Activated CD4-positive, alpha-beta memory T cell treated with anti-CD3 and anti-CD28 coated beads for 36 hours (primary cell): ENCODE data around the gene IL9. TPM values are rescaled to one million over a fixed set of nuclear protein-coding genes. Genes with fewer than 3 reads are reported as not detected.

Experiments used
- CTCF ChIA-PET: fragments of 350-600 bp; sonication (Branson Sonifier 250); formaldehyde crosslinking; loops from one replicate; lab custom pipeline; 2021; ENCODE audit warnings: antibody characterized with exemption, inconsistent platforms; lab: Charles Lee
- POLR2A ChIA-PET: fragments of 350-600 bp; sonication (Branson Sonifier 250); formaldehyde crosslinking; loops from one replicate; lab custom pipeline; 2021; ENCODE audit warnings: antibody characterized with exemption; lab: Charles Lee
- DNase-seq: peaks from one replicate; pipeline ENCODE4 v3.0.0-alpha.2; 2020
- H3K27ac Mint-ChIP-seq: one replicate; pipeline ENCODE4 v1.8.0; 2021; ENCODE audit warnings: mixed read lengths
- H3K27me3 Mint-ChIP-seq: one replicate; pipeline ENCODE4 v1.8.0; 2021; ENCODE audit warnings: mixed read lengths
- H3K36me3 Mint-ChIP-seq: one replicate; pipeline ENCODE4 v1.8.0; 2021; ENCODE audit warnings: mixed read lengths
- H3K4me1 Mint-ChIP-seq: one replicate; pipeline ENCODE4 v1.8.0; 2021; ENCODE audit warnings: low read depth, mixed read lengths
- H3K4me3 Mint-ChIP-seq: one replicate; pipeline ENCODE4 v1.8.0; 2021; ENCODE audit warnings: mild to moderate bottlenecking, mixed read lengths
- H3K9me3 Mint-ChIP-seq: one replicate; pipeline ENCODE4 v1.8.0; 2021; ENCODE audit warnings: mixed read lengths
- intact Hi-C: fragments of 100-400 bp; cut with micrococcal nuclease; formaldehyde crosslinking; loops from one replicate; pipeline ENCODE4 v1.15.1; 2023
- total RNA-seq, 2 experiments: library from RNA; stranded (reverse); gene quantifications; one replicate each; pipeline ENCODE4 v1.2.3, GENCODE V29; 2021

The IL9 gene
- total RNA-seq, 2 experiments from 2014 or later = 123 to 136 TPM

DNA sequence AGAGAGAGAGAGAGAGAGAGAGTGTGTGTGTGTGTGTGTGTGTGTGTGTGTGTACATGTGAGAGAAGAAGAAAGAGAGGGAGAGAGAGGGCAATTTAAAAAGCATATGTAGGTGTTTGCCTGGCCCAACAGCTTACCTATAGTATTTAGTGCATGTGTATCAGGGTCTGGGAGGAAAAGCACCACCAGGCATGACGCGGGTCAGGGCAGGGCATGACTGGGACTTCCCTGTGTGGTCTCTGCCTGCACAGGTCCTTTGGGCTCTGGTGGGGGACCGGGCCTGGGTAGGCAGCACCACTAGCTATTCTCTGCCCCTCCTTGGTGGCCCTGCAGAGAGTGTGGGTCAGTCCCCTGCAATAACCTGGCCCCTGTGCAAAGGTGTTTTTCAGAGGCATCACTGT, 16.1 kb downstream of the IL9 start:
- Mint-ChIP-seq H3K27ac (no peak overlapping the region), H3K27me3 (peaks cover 28% of the 10 kb centered on the region), H3K36me3 (no peaks in the 10 kb centered on the region), H3K9me3 (no peaks in the 10 kb centered on the region), H3K4me1 (no peaks in the 10 kb centered on the region), H3K4me3 (no peak overlapping the region)
- intact Hi-C loops = no loop called here
- ChIA-PET CTCF (no interaction called here), POLR2A (no interaction called here)
- no peak for DNase-seq

DNA sequence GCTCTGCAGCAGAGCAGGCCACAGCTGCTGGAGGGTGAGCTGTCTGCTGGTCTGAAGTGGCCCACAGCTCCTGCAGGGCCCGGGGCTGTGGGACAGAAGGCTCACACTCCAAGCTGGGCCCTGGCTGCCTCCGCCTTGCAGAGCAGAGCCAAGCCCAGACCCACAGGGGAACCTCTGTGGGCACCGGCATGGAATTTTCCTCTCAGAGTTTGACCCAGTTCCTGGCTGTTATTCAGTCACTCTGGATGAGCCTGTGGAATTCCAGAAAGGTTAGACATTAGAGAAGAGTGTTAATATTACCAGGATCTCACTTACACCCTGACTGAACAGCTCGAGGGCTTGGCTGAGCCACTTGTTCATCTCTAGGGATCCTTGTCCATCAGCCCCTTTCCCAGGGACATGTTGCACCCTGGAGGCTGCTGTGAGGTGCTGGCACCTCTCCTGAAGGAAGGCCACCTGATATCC, 17.5 kb downstream of the IL9 start:
- H3K4me1 Mint-ChIP-seq = no peaks in the 10 kb centered on the region
- H3K27me3 Mint-ChIP-seq = peaks cover 23% of the 10 kb centered on the region
- POLR2A ChIA-PET = no interaction called here
- no peaks in the 10 kb centered on the region for H3K36me3 Mint-ChIP-seq
- H3K4me3 Mint-ChIP-seq = no peak overlapping the region
- intact Hi-C loops = no loop called here
- H3K9me3 Mint-ChIP-seq = no peaks in the 10 kb centered on the region
- CTCF ChIA-PET = no interaction called here
- no peak overlapping the region for H3K27ac Mint-ChIP-seq
- DNase-seq = no peak

DNA sequence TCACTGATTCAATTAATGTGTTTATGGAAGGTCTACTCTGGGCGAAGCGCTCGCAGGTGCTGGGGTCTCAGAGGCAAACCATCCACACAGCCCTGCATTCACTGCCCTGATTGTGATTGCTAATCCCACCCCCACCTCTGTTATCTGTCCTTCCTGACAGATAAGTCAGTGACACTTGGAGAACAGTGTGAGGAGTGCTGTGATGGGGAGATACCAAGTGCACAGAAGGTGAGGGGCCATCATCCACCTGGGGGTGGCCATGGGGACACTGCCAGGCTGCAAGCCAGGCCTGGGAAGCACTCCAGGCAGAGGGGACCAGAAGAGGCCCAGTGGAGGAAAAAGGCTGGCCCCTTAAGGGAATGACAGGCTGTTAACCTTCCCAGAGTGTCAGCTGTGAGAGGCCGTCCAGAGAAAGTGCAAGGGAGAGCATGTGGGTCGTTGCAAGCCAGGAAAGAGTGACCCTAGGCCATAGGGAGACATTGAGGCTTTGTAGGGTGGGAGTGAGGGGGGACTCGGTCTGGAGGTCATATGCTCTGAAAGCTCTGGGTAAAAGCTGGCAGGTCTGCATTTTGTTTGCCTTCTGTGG, 18.0 kb downstream of the IL9 start:
- no peak for DNase-seq
- CTCF ChIA-PET = no interaction called here
- POLR2A ChIA-PET = no interaction called here
- Mint-ChIP-seq H3K4me1 (no peaks in the 10 kb centered on the region), H3K36me3 (no peaks in the 10 kb centered on the region), H3K9me3 (no peaks in the 10 kb centered on the region), H3K27ac (no peak overlapping the region), H3K4me3 (no peak overlapping the region), H3K27me3 (peaks cover 22% of the 10 kb centered on the region)
- intact Hi-C loops = no loop called here

DNA sequence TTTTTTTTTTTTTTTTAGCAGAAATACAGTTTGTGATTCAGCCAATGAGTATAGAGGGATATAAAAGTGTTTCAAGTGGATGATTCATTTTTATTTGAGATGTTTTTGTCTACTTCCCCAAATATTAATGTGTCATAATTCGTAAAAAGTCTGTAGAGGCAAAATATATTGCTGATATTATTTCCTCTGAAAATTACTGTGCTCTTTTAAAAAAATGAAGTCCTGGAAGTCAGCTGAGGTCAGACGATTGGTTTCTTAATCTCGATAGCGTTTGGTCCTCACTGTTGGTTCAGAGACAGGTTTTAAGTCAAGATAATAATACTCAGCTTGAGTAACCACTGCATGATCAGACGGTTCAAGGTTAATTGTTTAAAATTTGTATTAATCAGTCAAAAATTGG, 19.5 kb downstream of the IL9 start:
- DNase-seq = no peak
- no peak overlapping the region for H3K27ac Mint-ChIP-seq
- H3K9me3 Mint-ChIP-seq = no peaks in the 10 kb centered on the region
- ChIA-PET CTCF (no interaction called here), POLR2A (no interaction called here)
- peaks cover 19% of the 10 kb centered on the region for H3K27me3 Mint-ChIP-seq
- intact Hi-C loops = no loop called here
- H3K4me1 Mint-ChIP-seq = no peaks in the 10 kb centered on the region
- no peaks in the 10 kb centered on the region for H3K36me3 Mint-ChIP-seq
- no peak overlapping the region for H3K4me3 Mint-ChIP-seq

DNA sequence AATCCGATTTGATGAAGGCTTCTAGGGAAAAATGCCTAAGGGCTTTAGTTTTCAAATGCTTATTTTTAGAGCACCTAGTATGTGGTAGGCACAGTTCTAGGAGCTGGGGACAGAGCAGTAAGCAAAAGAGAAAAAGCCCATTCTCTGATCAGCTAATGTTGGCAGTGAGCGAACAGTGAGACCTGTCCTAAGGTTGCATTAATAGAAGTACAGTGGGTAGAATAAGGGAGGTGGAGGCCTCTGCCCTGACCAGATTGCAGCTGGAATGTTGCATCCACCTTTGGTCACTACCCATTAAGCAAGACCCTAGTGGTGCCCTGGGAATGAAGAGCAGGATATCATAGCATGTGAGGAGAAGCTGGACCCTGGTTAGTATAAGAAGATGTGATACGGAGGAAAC, 20.1 kb downstream of the IL9 start:
- CTCF ChIA-PET = no interaction called here
- DNase-seq = no peak
- POLR2A ChIA-PET = no interaction called here
- intact Hi-C loops = no loop called here
- H3K27me3 Mint-ChIP-seq = peaks cover 19% of the 10 kb centered on the region
- no peak overlapping the region for H3K4me3 Mint-ChIP-seq
- no peak overlapping the region for H3K27ac Mint-ChIP-seq
- no peaks in the 10 kb centered on the region for H3K9me3 Mint-ChIP-seq
- no peaks in the 10 kb centered on the region for H3K4me1 Mint-ChIP-seq
- H3K36me3 Mint-ChIP-seq = no peaks in the 10 kb centered on the region

GRCh38 chr5:135874461-135874860, 21.2 kb downstream of the IL9 start:
- no peak overlapping the region for H3K27ac Mint-ChIP-seq
- DNase-seq = no peak
- POLR2A ChIA-PET = no interaction called here

DNA sequence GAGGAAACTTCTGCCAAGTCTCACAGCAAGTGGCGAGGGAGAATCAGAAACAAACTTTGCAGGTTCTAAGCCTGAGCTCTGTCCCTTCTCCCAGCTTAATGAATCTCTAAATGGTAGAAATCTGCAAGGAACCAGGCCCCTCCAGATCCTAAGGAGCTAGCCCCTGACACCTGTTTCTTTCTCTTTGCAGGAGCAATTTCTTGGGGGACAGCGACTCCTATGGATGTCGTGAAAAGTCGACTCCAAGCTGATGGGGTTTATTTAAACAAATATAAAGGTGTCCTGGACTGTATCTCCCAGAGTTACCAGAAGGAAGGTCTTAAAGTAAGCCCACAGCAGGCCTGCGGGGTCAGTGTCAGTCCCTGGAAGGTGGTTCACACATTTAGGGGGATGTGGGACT, 21.8 kb downstream of the IL9 start:
- POLR2A ChIA-PET = no interaction called here
- Mint-ChIP-seq H3K27ac (no peak overlapping the region), H3K4me3 (no peak overlapping the region), H3K4me1 (no peaks in the 10 kb centered on the region), H3K36me3 (no peaks in the 10 kb centered on the region), H3K9me3 (no peaks in the 10 kb centered on the region), H3K27me3 (peaks cover 14% of the 10 kb centered on the region)
- no peak for DNase-seq
- intact Hi-C loops = no loop called here
- CTCF ChIA-PET = no interaction called here

More at GRCh38 chr5:135874461-135874860, 21.2 kb downstream of the IL9 start:
- Mint-ChIP-seq H3K36me3 (no peaks in the 10 kb centered on the region), H3K27me3 (peaks cover 17% of the 10 kb centered on the region), H3K9me3 (no peaks in the 10 kb centered on the region), H3K4me3 (no peak overlapping the region), H3K4me1 (no peaks in the 10 kb centered on the region)
- CTCF ChIA-PET = no interaction called here
- intact Hi-C loops = no loop called here

GRCh38 chr5:135871268-135871915, 24.2 kb downstream of the IL9 start:
- CTCF ChIA-PET = no interaction called here
- intact Hi-C loops = no loop called here
- no peaks in the 10 kb centered on the region for H3K36me3 Mint-ChIP-seq
- no peak for DNase-seq
- H3K27ac Mint-ChIP-seq = no peak overlapping the region
- no peaks in the 10 kb centered on the region for H3K9me3 Mint-ChIP-seq
- no peak overlapping the region for H3K4me3 Mint-ChIP-seq
- POLR2A ChIA-PET = no interaction called here
- peaks cover 13% of the 10 kb centered on the region for H3K27me3 Mint-ChIP-seq
- no peaks in the 10 kb centered on the region for H3K4me1 Mint-ChIP-seq

GRCh38 chr5:135869935-135870334, 25.7 kb downstream of the IL9 start:
- Mint-ChIP-seq H3K9me3 (no peaks in the 10 kb centered on the region), H3K4me3 (no peak overlapping the region), H3K36me3 (no peaks in the 10 kb centered on the region), H3K27me3 (peaks cover 9% of the 10 kb centered on the region), H3K27ac (no peak overlapping the region), H3K4me1 (no peaks in the 10 kb centered on the region)
- DNase-seq = no peak
- CTCF ChIA-PET = no interaction called here
- POLR2A ChIA-PET = no interaction called here
- intact Hi-C loops = no loop called here

DNA sequence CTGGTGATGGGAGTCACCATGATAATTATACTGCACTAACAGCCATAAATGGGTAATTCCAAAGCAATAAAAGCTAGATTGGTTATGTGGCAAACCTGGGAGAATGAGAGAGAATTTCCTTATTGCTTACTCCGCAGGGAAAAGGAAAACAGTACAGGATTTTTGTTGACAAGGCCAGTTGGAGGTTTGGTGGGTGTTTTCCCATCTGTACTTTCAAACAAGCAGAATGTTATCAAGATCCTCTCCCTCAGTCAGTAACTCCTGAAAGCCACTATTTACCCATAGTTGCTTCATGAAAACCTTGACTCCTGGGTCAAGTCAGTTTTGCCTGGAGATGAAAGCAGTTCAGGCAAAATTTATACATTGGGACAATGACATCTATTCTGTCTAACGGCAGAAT, 26.4 kb downstream of the IL9 start:
- Mint-ChIP-seq H3K36me3 (no peaks in the 10 kb centered on the region), H3K27me3 (peaks cover 4% of the 10 kb centered on the region), H3K9me3 (no peaks in the 10 kb centered on the region), H3K4me3 (no peak overlapping the region), H3K27ac (no peak overlapping the region), H3K4me1 (no peaks in the 10 kb centered on the region)
- POLR2A ChIA-PET = no interaction called here
- intact Hi-C loops = no loop called here
- no peak for DNase-seq
- CTCF ChIA-PET = no interaction called here

DNA sequence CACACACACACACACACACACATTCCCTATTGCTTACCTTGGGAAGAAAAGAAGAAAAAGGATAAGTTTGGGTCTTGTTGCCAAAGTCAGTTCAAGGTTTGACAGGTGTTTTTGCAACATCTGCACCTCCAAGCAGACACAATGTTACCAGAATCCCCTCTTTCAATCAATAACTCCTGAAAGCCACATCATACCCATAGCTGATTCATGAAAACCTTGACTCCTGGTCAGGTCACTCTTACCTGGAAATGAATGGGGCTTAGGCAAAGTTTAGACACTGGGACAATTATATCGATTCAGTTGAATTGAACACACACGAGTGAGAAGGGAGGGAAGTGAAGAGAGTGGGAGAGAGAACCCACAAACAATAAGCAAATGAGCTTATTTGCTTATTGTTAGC, 27.0 kb downstream of the IL9 start:
- ChIA-PET CTCF (interaction anchor here (0.6 kb wide), 1 partner anchor 38 kb away, joined by 3 read pairs; no protein-coding TSS in a partner anchor), POLR2A (no interaction called here)
- H3K9me3 Mint-ChIP-seq = no peaks in the 10 kb centered on the region
- no peaks in the 10 kb centered on the region for H3K4me1 Mint-ChIP-seq
- intact Hi-C loops = no loop called here
- H3K27me3 Mint-ChIP-seq = peaks cover 4% of the 10 kb centered on the region
- H3K4me3 Mint-ChIP-seq = no peak overlapping the region
- no peak overlapping the region for H3K27ac Mint-ChIP-seq
- DNase-seq = no peak
- H3K36me3 Mint-ChIP-seq = no peaks in the 10 kb centered on the region

DNA sequence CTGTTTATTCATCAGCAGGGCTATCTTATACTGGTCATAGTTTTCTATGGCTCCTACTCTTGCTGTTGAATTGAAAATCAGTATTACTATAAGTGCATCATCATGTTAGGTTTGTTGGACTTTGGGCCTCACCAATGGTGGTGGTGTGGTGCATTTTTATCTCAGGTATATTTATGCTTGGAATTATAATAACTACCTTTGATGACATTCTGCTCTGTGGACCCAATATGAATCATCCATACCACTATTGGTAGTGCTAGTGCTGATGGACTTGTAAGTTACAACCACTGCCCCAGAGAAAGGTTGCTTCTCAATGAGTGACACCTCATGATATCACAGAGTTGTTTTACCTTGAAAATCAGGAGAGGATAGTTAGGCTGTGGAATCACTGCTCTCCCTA, 28.0 kb downstream of the IL9 start:
- Mint-ChIP-seq H3K9me3 (no peaks in the 10 kb centered on the region), H3K27me3 (peaks cover 4% of the 10 kb centered on the region), H3K4me1 (no peaks in the 10 kb centered on the region), H3K36me3 (no peaks in the 10 kb centered on the region), H3K27ac (no peak overlapping the region), H3K4me3 (no peak overlapping the region)
- intact Hi-C loops = no loop called here
- POLR2A ChIA-PET = no interaction called here
- no peak for DNase-seq
- CTCF ChIA-PET = no interaction called here

- ChIA-PET CTCF (no interaction called here), POLR2A (no interaction called here)
- H3K27ac Mint-ChIP-seq = no peak overlapping the region
- intact Hi-C loops = no loop called here
- H3K9me3 Mint-ChIP-seq = no peaks in the 10 kb centered on the region
- no peaks in the 10 kb centered on the region for H3K36me3 Mint-ChIP-seq
- no peak overlapping the region for H3K4me3 Mint-ChIP-seq
- DNase-seq = no peak
- no peaks in the 10 kb centered on the region for H3K4me1 Mint-ChIP-seq
- peaks cover 4% of the 10 kb centered on the region for H3K27me3 Mint-ChIP-seq
These were observed 29.6 kb downstream of the IL9 start for GRCh38 chr5:135866016-135866415.
